CMK (cell line): ENCODE data around the gene SCYGR7.

Source experiments
- DNase-seq: peaks from one replicate; pipeline ENCODE4 v3.0.0-alpha.2; 2010; ENCODE audit warnings: low read depth

SCYGR7 gene

DNA sequence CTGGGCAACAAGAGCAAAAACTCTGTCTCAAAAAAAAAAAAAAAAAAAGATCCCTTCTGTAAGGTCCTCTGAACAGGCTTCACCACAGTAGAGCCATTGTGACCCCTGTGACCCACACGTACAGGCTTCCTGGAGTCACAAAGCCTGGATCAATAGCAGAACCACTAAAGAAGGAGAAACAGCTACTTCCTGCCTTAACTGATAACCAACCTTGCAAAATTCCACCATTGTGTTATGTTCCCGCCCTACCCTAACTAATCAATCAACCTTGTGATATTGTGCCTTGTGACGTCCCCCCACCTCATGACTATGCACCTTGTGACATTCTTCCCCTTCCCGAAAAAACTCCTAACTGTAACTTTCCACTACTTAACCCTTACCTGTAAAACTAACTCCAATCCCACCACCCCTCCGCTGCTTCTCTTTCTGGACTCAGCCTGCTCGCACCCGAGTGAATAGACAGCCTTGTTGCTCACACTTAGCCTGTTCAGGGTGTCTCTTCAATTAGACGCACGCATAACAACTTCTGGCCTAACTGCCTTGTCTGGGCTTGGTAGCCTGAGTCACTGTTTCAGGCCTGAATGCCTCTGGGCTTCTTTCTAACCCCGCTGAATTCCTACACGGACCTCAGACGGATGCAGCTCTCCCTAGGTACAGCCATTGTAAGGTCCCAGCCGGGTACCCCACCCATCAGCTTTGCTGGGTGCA is 31.4 kb downstream of the SCYGR7 start:
- no peak for DNase-seq

DNA sequence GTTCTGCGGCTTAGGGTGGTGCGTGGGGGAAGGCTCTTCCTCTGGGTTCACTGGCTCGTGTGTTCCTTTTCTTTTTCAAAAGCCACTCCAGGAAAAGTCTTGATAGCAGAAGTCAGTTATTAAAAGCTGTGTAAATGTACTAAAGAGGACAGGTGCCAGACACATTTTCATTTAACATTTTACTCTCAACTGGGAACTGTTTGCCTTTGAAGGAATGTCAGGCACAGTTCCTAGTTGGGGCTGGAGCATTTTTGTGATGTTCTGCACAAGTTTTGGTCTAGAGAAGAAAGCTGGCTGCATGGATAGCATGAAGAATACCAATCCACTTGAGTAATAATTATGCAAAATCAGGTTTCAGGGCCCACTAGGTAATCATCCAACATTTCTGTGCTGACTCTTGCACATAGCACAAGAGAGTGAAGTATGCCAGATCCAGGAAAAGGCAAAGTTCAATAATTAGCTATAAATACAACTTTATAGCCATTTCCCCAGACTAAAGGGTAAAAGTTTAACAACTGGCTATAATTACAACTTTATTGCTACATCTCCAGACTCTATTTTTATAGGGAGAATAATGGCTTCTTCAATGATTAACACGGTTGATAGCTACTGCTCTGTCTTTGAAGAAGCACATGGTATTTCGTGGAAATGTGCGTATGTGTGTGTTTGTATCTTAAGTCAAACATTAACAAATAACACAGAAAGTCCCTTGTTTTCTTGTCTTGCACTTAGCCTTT is 33.8 kb downstream of the SCYGR7 start:
- no peak for DNase-seq

DNA sequence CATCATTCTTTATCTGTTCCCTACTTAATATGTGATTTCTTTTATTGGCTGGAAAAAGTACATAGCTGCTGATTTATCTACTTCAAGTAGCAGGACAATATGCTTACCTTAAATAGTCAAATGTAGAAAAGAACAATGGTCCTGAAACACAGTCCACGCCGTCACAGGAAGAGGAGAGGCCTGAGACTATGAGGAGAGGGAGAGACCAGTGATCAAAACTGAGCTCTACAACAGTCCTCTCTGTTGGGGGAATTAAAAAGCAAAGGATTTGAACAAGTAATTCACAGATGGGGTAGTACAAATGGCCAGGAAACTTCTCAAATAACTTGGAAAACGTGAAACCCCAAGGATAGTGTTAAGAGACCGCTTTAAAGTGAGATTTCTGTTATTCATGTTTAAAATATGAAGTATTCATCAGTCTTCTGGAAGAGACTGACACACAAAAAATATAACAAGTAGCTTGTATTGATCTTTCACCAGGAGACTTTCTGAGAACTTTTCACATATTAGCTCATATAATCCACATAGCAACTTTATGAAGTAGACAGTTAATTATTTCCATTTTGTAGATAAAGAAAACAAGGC is 37.7 kb downstream of the SCYGR7 start:
- DNase-seq = no peak

DNA sequence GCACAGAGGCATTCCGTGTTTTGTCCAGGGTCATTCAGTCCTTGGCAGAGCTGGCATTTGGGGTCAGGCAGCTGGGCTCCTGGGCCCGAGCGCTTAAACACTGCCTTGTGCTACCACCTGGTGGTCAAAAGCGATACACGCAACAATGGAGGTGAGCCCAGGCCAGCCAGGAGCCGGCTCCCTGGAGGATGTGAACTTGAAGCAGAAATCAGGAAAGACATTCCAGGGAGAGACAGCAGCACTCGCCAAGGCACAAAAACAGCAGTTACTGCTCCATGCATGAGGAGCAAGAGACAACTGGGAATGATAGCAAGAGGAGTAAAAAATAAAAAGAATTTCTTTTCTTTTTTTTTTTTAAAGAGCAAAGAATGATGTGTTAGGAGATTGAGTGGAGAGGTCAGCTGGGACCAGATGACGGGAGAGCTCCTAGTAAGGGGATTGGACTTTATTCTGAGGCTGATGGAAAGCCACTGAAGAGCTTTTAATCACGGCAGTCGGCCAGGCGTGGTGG is 38.3 kb downstream of the SCYGR7 start:
- peak; percentile 33 for DNase-seq

DNA sequence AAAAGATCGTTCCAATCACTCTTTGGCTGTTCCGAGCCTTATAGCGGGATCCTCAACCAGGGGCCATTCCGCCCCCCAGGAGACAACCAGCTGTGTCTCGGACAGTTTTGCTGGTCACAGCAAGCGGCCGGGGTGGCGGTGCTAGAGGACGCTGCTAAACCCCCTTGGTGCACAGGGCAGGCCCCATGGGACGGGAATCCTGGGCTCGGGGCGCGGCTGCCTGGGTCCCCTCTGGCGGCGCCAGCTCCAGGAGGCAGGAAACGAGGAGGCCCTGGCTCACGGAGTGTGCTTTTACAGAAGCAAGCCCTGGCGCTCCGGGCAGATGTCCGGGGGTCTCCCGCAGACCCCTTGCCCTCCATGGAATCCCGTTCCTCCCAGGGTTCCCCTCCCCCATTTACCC is 39.7 kb downstream of the SCYGR7 start:
- DNase-seq = no peak

DNA sequence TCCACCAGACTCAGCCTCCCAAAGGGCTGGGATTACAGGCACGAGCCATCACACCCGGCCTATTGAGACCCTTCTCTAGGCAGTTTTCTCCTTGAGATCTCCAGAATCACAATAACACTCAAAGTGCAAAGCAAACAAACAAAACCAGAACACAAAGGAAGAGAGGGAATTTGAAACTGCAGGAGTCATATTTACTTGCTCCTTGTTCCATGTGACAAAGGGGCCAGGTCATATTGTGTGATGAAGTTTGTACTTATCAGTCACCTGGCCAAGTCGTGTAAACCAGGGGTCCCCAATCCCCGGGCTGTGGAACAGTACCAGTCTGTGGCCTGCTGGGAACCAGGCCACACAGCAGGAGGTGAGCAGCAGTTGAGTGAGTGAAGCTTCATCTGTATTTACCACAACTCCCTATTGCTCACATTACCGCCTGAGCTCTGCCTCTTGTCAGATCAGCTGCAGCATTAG is 44.1 kb downstream of the SCYGR7 start:
- DNase-seq = no peak

DNA sequence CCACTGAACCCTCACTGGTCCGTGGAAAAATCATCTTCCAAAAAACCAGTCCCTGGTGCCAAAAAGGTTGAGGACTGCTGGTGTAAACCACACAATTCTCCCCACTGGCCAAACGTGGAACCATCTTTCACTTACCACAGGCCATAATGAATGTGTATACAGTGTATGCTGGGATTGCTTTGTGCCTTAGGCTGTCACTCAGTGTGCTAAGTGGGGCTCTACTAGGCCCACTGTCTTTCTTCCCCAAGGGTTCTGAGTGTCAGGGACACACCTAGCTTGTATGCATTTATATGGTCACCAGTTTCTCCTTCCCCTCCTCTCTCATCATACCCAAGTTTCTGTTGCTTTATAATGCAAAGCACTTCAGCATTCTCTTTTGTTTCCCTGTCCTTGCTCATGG is 44.8 kb downstream of the SCYGR7 start:
- DNase-seq = no peak

DNA sequence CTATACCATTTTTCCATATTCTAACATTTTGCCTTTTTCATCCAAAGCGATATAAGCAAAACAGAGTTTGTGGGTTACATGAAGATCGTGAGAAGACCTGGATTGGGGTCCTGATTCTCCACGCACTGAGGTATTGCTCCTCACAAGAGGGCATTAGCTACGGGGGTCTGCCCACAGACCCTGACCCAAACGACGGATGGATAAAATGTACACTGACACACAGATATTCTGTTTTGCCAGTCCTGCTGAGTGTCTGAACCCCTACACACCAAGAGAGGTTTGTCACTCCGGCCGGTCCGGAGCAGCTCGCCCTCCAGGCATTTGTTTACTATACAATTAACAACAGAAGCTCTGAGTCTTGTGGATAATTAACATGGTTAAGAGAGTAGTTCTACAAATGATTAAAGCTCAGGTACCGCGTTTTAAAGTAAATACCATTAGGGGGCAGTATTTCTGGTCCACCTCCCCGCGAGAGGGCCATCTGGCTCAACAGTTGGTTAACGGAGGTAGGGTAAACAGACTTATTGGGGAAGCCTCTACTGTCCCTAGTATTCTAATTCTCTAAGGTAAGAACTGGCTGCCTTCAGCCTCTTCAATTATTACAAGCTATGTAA is 46.0 kb downstream of the SCYGR7 start:
- DNase-seq = no peak

DNA sequence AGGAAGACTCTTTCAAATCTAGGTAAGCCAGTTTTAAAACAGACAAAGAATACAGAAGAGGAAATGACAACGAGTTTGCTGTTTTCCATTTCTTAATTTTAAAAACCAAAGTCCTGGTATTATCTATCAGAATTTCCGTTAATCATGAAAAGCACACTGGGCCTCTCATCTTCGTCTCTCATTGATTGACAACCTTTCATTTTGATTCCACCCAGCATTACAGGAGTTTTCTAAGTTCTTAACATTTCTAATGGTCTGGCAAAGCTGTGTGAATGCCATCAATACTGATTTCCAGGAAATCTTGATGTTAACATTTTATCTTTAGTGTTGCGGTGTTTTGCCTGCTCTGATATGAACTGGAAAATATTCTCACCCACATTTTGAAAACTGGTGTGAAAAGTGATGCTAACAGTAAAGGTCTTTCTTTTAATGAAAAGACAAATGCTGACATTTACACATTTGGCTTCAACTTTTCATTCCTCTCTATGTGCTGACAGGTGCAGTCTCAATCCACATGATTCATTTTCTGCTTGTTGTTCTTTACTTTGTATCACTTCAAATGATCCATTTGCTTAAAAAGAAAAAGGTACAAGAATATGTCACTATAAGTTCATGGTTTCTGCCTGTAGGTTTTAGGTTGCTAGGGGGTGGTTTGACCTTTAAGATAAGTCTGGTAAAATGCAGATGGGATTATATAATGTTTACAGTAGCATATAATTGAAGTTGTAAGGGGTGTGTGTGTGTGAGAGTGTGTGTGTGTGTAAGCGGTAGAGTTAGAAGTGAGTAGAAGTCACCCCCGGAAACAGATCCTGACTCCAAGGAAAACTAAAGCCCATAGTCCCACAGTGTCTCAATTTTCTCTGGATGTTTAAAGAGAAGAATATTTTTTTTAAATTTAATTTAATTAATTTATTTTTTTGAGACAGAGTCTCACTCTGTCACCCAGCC is 47.0 kb downstream of the SCYGR7 start:
- no peak for DNase-seq
